Muscle of leg (tissue), 11 donors: ENCODE measurements around the gene RTN4IP1. TPM values are rescaled to one million over a fixed set of nuclear protein-coding genes. Genes with fewer than 3 reads are reported as not detected.
A peak's percentile ranks its signal among the peaks of the same experiment; 100 is the strongest.
"Not testable (repeated sequence)": the region's sequence is repeated elsewhere in the genome, so short reads cannot be mapped to it uniquely, and the experiment has no call there.

Experiments used
- DNase-seq: peaks from one replicate; pipeline ENCODE4 v3.0.0; 2013
- H3K27ac ChIP-seq: one replicate; pipeline ENCODE4 v1.5.1; 2013; ENCODE audit warnings: mild to moderate bottlenecking, low read length, control low read depth
- H3K27me3 ChIP-seq: one replicate; pipeline ENCODE4 v1.6.1; 2013; ENCODE audit warnings: low read length; ENCODE audit not compliant: control insufficient read depth, insufficient read depth
- H3K36me3 ChIP-seq: one replicate; pipeline ENCODE4 v1.6.1; 2013; ENCODE audit warnings: low read length; ENCODE audit not compliant: control insufficient read depth, insufficient read depth
- H3K4me1 ChIP-seq: one replicate; pipeline ENCODE4 v1.6.1; 2013; ENCODE audit warnings: low read length; ENCODE audit not compliant: control insufficient read depth, insufficient read depth
- H3K4me3 ChIP-seq: one replicate; pipeline ENCODE4 v1.5.1; 2013; ENCODE audit warnings: low read length, control low read depth
- H3K9me3 ChIP-seq: replicated peaks from 2 replicates; pipeline ENCODE4 v1.6.1; 2013; ENCODE audit warnings: low read depth, low read length; ENCODE audit not compliant: control insufficient read depth
- WGBS: methylation state at CpG from one replicate; pipeline ENCODE4 v1.1.5; 2013; ENCODE audit warnings: missing lambda C conversion rate; ENCODE audit not compliant: insufficient coverage; 5-methylcytosine and 5-hydroxymethylcytosine counted together
- polyA plus RNA-seq, 8 donors: library from polyadenylated mRNA; unstranded; fragments of 120-200 nt; gene quantifications; one replicate each; pipeline versions ENCODE4 v1.2.1 to v1.2.3, GENCODE V29; 2013; ENCODE audit warnings: inconsistent platforms in 1 of 8, low replicate concordance in 1 of 8; ENCODE audit not compliant: insufficient read length in 8 of 8, insufficient read depth in 1 of 8
- total RNA-seq: library from RNA; stranded (reverse); fragments of 120-200 nt; gene quantifications from one replicate; pipeline ENCODE4 v1.2.4, GENCODE V29; 2013

Gene RTN4IP1
- total and polyA plus RNA-seq, 9 donors: 5.9 to 8.3 (median 7.1) TPM

GRCh38 chr6:106630366-106630765, 1.1 kb upstream of the RTN4IP1 start:
- no peaks in the 10 kb centered on the region for H3K27me3 ChIP-seq
- H3K4me1 ChIP-seq: peaks cover 4% of the 10 kb centered on the region
- peak overlapping the region; percentile 99 for H3K4me3 ChIP-seq
- no peak for DNase-seq
- H3K27ac ChIP-seq: no peak overlapping the region
- H3K9me3 ChIP-seq: no peaks in the 10 kb centered on the region
- no CpG with 5 or more reads among the region's 5 CpGs for WGBS
- no peaks in the 10 kb centered on the region for H3K36me3 ChIP-seq

GRCh38 chr6:106629859-106630163, 513 bp upstream of the RTN4IP1 start:
- Histone ChIP-seq H3K9me3 (no peaks in the 10 kb centered on the region), H3K4me1 (peaks cover 4% of the 10 kb centered on the region), H3K27me3 (no peaks in the 10 kb centered on the region), H3K4me3 (peak overlapping the region; percentile 99), H3K36me3 (no peaks in the 10 kb centered on the region), H3K27ac (peak overlapping the region; percentile 89)
- 0% methylated on average over 5 of the region's 14 CpGs for WGBS
- no peak for DNase-seq

- peaks cover 4% of the 10 kb centered on the region for H3K4me1 ChIP-seq
- no peaks in the 10 kb centered on the region for H3K27me3 ChIP-seq
- no peak for DNase-seq
- H3K27ac ChIP-seq: peak overlapping the region; percentile 89
- WGBS: 0% methylated on average over 2 of the region's 7 CpGs
- H3K4me3 ChIP-seq: peak overlapping the region; percentile 99
- H3K36me3 ChIP-seq: no peaks in the 10 kb centered on the region
- no peaks in the 10 kb centered on the region for H3K9me3 ChIP-seq
Measured at GRCh38 chr6:106628658-106629102, 618 bp downstream of the RTN4IP1 start.

GRCh38 chr6:106627760-106628159, 1.5 kb downstream of the RTN4IP1 start:
- not testable (repeated sequence) for DNase-seq

GRCh38 chr6:106626485-106626884, 2.8 kb downstream of the RTN4IP1 start:
- Histone ChIP-seq H3K9me3 (no peaks in the 10 kb centered on the region), H3K27me3 (no peaks in the 10 kb centered on the region), H3K36me3 (no peaks in the 10 kb centered on the region), H3K27ac (no peak overlapping the region), H3K4me1 (peaks cover 4% of the 10 kb centered on the region), H3K4me3 (no peak overlapping the region)
- no CpG with 5 or more reads among the region's 2 CpGs for WGBS
- DNase-seq: no peak

More at GRCh38 chr6:106627760-106628159, 1.5 kb downstream of the RTN4IP1 start:
- not testable (repeated sequence) for H3K27ac ChIP-seq, H3K9me3 ChIP-seq, H3K36me3 ChIP-seq, H3K4me3 ChIP-seq, H3K4me1 ChIP-seq, H3K27me3 ChIP-seq
- 96% methylated on average over 12 of the region's 16 CpGs for WGBS

GRCh38 chr6:106623039-106623438, 6.3 kb downstream of the RTN4IP1 start:
- no CpG with 5 or more reads among the region's 1 CpG for WGBS

GRCh38 chr6:106622412-106622811, 6.9 kb downstream of the RTN4IP1 start:
- H3K4me3 ChIP-seq: no peak overlapping the region
- 57% methylated on average over 2 of the region's 8 CpGs for WGBS
- H3K36me3 ChIP-seq: no peaks in the 10 kb centered on the region
- no peaks in the 10 kb centered on the region for H3K27me3 ChIP-seq
- no peak for DNase-seq
- H3K4me1 ChIP-seq: no peaks in the 10 kb centered on the region
- H3K9me3 ChIP-seq: no peaks in the 10 kb centered on the region
- H3K27ac ChIP-seq: no peak overlapping the region

More at GRCh38 chr6:106623039-106623438, 6.3 kb downstream of the RTN4IP1 start:
- no peak overlapping the region for H3K4me3 ChIP-seq
- H3K4me1 ChIP-seq: no peaks in the 10 kb centered on the region
- no peaks in the 10 kb centered on the region for H3K36me3 ChIP-seq
- DNase-seq: no peak
- no peaks in the 10 kb centered on the region for H3K27me3 ChIP-seq
- no peaks in the 10 kb centered on the region for H3K9me3 ChIP-seq
- H3K27ac ChIP-seq: no peak overlapping the region

GRCh38 chr6:106620931-106621672, 8.2 kb downstream of the RTN4IP1 start:
- no CpG with 5 or more reads among the region's 3 CpGs for WGBS
- Histone ChIP-seq H3K27me3 (no peaks in the 10 kb centered on the region), H3K4me1 (no peaks in the 10 kb centered on the region), H3K36me3 (no peaks in the 10 kb centered on the region), H3K9me3 (no peaks in the 10 kb centered on the region), H3K27ac (no peak overlapping the region), H3K4me3 (no peak overlapping the region)
- peak; percentile 18 for DNase-seq

GRCh38 chr6:106619223-106619622, 10.1 kb downstream of the RTN4IP1 start:
- no peaks in the 10 kb centered on the region for H3K36me3 ChIP-seq
- no peaks in the 10 kb centered on the region for H3K9me3 ChIP-seq
- no CpG with 5 or more reads among the region's 1 CpG for WGBS
- H3K27me3 ChIP-seq: no peaks in the 10 kb centered on the region
- no peak overlapping the region for H3K4me3 ChIP-seq
- H3K27ac ChIP-seq: no peak overlapping the region
- no peak for DNase-seq
- no peaks in the 10 kb centered on the region for H3K4me1 ChIP-seq

- Histone ChIP-seq H3K4me1 (no peaks in the 10 kb centered on the region), H3K36me3 (no peaks in the 10 kb centered on the region), H3K9me3 (no peaks in the 10 kb centered on the region), H3K4me3 (no peak overlapping the region), H3K27ac (no peak overlapping the region), H3K27me3 (no peaks in the 10 kb centered on the region)
- no peak for DNase-seq
- WGBS: 57% methylated on average over 1 of the region's 3 CpGs
Measured at GRCh38 chr6:106618324-106618723, 11.0 kb downstream of the RTN4IP1 start.

- no peak for DNase-seq
- no peaks in the 10 kb centered on the region for H3K27me3 ChIP-seq
- H3K4me3 ChIP-seq: no peak overlapping the region
- no peaks in the 10 kb centered on the region for H3K4me1 ChIP-seq
- WGBS: no CpG with 5 or more reads among the region's 1 CpG
- no peaks in the 10 kb centered on the region for H3K9me3 ChIP-seq
- no peak overlapping the region for H3K27ac ChIP-seq
- no peaks in the 10 kb centered on the region for H3K36me3 ChIP-seq
Measured at GRCh38 chr6:106617857-106618256, 11.4 kb downstream of the RTN4IP1 start.
